K562 (cell line): ENCODE results near the gene HTRA3. TPM values are rescaled to one million over a fixed set of nuclear protein-coding genes. Genes with fewer than 3 reads are reported as not detected.

Experiments used
- ATAC-seq: fragments of 200-7000 bp; cut with Tn5 transposase; 3 replicates; pipeline ENCODE4 v1.9.1; 2020; ENCODE audit warnings: moderate library complexity
- BruUV-seq: library from RNA; stranded (reverse); fragments of 400-500 nt; replicated peaks from 2 replicates; lab custom pipeline; 2021; lab: Mats Ljungman, UMichigan
- CTCF ChIA-PET: fragments of 300-600 bp; formaldehyde crosslinking; extraction: SDS; loops from one replicate; lab custom pipeline; 2021; ENCODE audit warnings: low intra/inter-chr PET ratio; lab: Yijun Ruan, JAX
- POLR2A ChIA-PET: fragments of 300-600, 350-650 bp; sonication (Branson Sonifier 250); formaldehyde crosslinking; extraction: SDS; loops from one replicate; lab custom pipeline; 2021; ENCODE audit warnings: antibody characterized with exemption, inconsistent platforms; lab: Yijun Ruan, JAX
- DNase-seq, 4 experiments: peaks; one replicate each; pipeline versions ENCODE4 v3.0.0 to v3.0.0-alpha.2; 2011 to 2018; ENCODE audit warnings: low spot score in 3 of 4, mixed read lengths in 3 of 4; ENCODE audit errors: extremely low read depth in 1 of 4
- FAIRE-seq: peaks from 2 replicates; lab custom pipeline; 2011; peaks lifted over from hg19 to GRCh38; lab: Jason Lieb, UNC
- H2AFZ ChIP-seq: 2 replicates; pipeline ENCODE4 v1.6.0; 2011; ENCODE audit warnings: low read depth, low read length, control low read depth, inconsistent platforms
- H3K27ac ChIP-seq: fragments of 200-600 bp; 3 replicates; pipeline ENCODE4 v1.8.0; 2011; ENCODE audit warnings: low read depth, mild to moderate bottlenecking, control low read depth, inconsistent platforms, low read length, moderate library complexity, mixed read lengths; ENCODE audit errors: extremely low read depth
- H3K27me3 ChIP-seq, 2 experiments: fragments of 300-600 bp in 1 of 2; 2 replicates in 1 of 2; 3 replicates in 1 of 2; pipeline versions ENCODE4 v1.6.0 to v1.8.0; 2011; ENCODE audit warnings: inconsistent platforms in 2 of 2, low read length in 2 of 2, mild to moderate bottlenecking in 1 of 2, mixed read lengths in 1 of 2, moderate library complexity in 1 of 2; ENCODE audit not compliant: control insufficient read depth in 2 of 2, insufficient read depth in 2 of 2
- H3K36me3 ChIP-seq: fragments of 300-600 bp; 3 replicates; pipeline ENCODE4 v1.8.0; 2011; ENCODE audit warnings: mild to moderate bottlenecking, low read length, inconsistent platforms; ENCODE audit not compliant: control insufficient read depth, insufficient read depth
- H3K4me1 ChIP-seq, 2 experiments: fragments of 200-600 bp in 1 of 2; replicated peaks in 1 of 2; 2 replicates in 1 of 2; 3 replicates in 1 of 2; pipeline versions ENCODE4 v1.5.1 to v1.8.0; 2011; ENCODE audit warnings: inconsistent platforms in 2 of 2, low read length in 2 of 2, mild to moderate bottlenecking in 1 of 2, mixed read lengths in 1 of 2, moderate library complexity in 1 of 2; ENCODE audit not compliant: control insufficient read depth in 2 of 2, insufficient read depth in 2 of 2
- H3K4me2 ChIP-seq: 2 replicates; pipeline ENCODE4 v1.6.1; 2011; ENCODE audit warnings: low read length, control low read depth, inconsistent platforms, mixed read lengths; ENCODE audit not compliant: insufficient read depth
- H3K4me3 ChIP-seq: fragments of 200-600 bp; sonication (generic), shearing (Covaris generic); 2 replicates; pipeline ENCODE4 v1.5.1; 2016; ENCODE audit warnings: control low read depth, inconsistent platforms
- H3K79me2 ChIP-seq: fragments of 200-600 bp; 3 replicates; pipeline ENCODE4 v1.8.0; 2011; ENCODE audit warnings: low read length, inconsistent platforms; ENCODE audit not compliant: control insufficient read depth, insufficient read depth
- H3K9ac ChIP-seq, 2 experiments: 2 replicates each; pipeline versions ENCODE4 v1.6.0 to v1.6.1; 2011; ENCODE audit warnings: low read depth in 2 of 2, low read length in 2 of 2, control low read depth in 1 of 2, inconsistent platforms in 1 of 2, mild to moderate bottlenecking in 1 of 2, mixed read lengths in 1 of 2; ENCODE audit not compliant: insufficient read depth in 1 of 2
- H3K9me1 ChIP-seq: one replicate; pipeline ENCODE4 v1.6.0; 2011; ENCODE audit warnings: inconsistent platforms, mild to moderate bottlenecking, low read length, moderate library complexity; ENCODE audit not compliant: control insufficient read depth, insufficient read depth
- H3K9me3 ChIP-seq: replicated peaks from 2 replicates; pipeline ENCODE4 v1.5.1; 2011; ENCODE audit warnings: low read depth, low read length, inconsistent platforms; ENCODE audit not compliant: control insufficient read depth, insufficient read depth
- H4K20me1 ChIP-seq: replicated peaks from 2 replicates; pipeline ENCODE4 v1.6.1; 2011; ENCODE audit warnings: low read length, inconsistent platforms, mixed read lengths; ENCODE audit not compliant: control insufficient read depth, insufficient read depth
- NFIC ChIP-seq: fragments of 450-650 bp; IDR thresholded peaks from 2 replicates; pipeline ENCODE4 v1.6.1; 2017; ENCODE audit warnings: mild to moderate bottlenecking, inconsistent platforms
- ZNF384 ChIP-seq: IDR thresholded peaks from 2 replicates; pipeline ENCODE4 v1.6.1; 2012; ENCODE audit warnings: low read depth, low read length, improper control_type of control experiment
- WGBS: fragments of 100-300 bp; shearing (Covaris generic); methylation state at CpG from one replicate; pipeline ENCODE4 v1.1.6; 2016; ENCODE audit warnings: low coverage, mixed read lengths; ENCODE audit not compliant: insufficient coverage; ENCODE audit errors: missing lambda C conversion rate; 5-methylcytosine and 5-hydroxymethylcytosine counted together
- in situ Hi-C: fragments of 300-500 bp; cut with MboI; formaldehyde crosslinking; loops from 4 replicates; pipeline ENCODE4 v1.15.0; 2018; ENCODE audit warnings: inconsistent platforms, mixed read lengths
- intact Hi-C: fragments of 100-400 bp; cut with micrococcal nuclease; formaldehyde crosslinking; loops from 2 replicates; pipeline ENCODE4 v1.14.2; 2022
- polyA plus RNA-seq, 8 experiments: library from polyadenylated mRNA; depleted of rRNA in 4 of 8; stranded (reverse) in 5 of 8; unstranded in 3 of 8; fragments of >200 nt; fragmentation: Nextera tagmentation in 2 of 8; fragmentation: Illumina TruSeq in 1 of 8; extraction: Ambion mirVana in 2 of 8; extraction: Trizol in 1 of 8; gene quantifications; 2 replicates each; pipeline versions ENCODE4 v1.2.1 to v1.2.3, GENCODE V29; 2011 to 2014; ENCODE audit warnings: inconsistent platforms in 1 of 8, missing spikeins in 1 of 8
- total RNA-seq, 7 experiments: library from RNA; depleted of rRNA in 6 of 7; stranded (reverse); fragments of >200 nt in 6 of 7; fragmentation: Illumina TruSeq in 2 of 7; extraction: Trizol in 2 of 7; gene quantifications; 2 replicates each; pipeline versions ENCODE4 v1.2.1 to v1.2.3, GENCODE V29; 2011 to 2021; ENCODE audit warnings: low replicate concordance in 1 of 7
- TF ChIP-seq, protein P1 (sequence below), 2 experiments: fragments of 450-650 bp in 1 of 2; IDR thresholded peaks; 2 replicates each; pipeline ENCODE4 v1.6.1; 2011 to 2017; ENCODE audit warnings: low read depth in 2 of 2, antibody characterized with exemption in 1 of 2, borderline replicate concordance in 1 of 2, low read length in 1 of 2, mild to moderate bottlenecking in 1 of 2, mixed read lengths in 1 of 2; ENCODE audit not compliant: control insufficient read depth in 1 of 2

The HTRA3 gene
- total and polyA plus RNA-seq, 9 of the 15 experiments (the other 6 are each of a cell fraction or from before 2014, with no cell fraction given), result 0.04 TPM; not detected in 8

GRCh38 chr4:8261851-8262535 lies 7.6 kb upstream of the HTRA3 start (continued):
- TF ChIP-seq, protein P1, sequence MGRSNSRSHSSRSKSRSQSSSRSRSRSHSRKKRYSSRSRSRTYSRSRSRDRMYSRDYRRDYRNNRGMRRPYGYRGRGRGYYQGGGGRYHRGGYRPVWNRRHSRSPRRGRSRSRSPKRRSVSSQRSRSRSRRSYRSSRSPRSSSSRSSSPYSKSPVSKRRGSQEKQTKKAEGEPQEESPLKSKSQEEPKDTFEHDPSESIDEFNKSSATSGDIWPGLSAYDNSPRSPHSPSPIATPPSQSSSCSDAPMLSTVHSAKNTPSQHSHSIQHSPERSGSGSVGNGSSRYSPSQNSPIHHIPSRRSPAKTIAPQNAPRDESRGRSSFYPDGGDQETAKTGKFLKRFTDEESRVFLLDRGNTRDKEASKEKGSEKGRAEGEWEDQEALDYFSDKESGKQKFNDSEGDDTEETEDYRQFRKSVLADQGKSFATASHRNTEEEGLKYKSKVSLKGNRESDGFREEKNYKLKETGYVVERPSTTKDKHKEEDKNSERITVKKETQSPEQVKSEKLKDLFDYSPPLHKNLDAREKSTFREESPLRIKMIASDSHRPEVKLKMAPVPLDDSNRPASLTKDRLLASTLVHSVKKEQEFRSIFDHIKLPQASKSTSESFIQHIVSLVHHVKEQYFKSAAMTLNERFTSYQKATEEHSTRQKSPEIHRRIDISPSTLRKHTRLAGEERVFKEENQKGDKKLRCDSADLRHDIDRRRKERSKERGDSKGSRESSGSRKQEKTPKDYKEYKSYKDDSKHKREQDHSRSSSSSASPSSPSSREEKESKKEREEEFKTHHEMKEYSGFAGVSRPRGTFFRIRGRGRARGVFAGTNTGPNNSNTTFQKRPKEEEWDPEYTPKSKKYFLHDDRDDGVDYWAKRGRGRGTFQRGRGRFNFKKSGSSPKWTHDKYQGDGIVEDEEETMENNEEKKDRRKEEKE (IDR thresholded peaks at IDR 0.05; ENCODE audit: borderline replicate concordance in 1 of 2, control insufficient read depth in 1 of 2, low read depth in 2 of 2, low read length in 1 of 2), result no peak

DNA sequence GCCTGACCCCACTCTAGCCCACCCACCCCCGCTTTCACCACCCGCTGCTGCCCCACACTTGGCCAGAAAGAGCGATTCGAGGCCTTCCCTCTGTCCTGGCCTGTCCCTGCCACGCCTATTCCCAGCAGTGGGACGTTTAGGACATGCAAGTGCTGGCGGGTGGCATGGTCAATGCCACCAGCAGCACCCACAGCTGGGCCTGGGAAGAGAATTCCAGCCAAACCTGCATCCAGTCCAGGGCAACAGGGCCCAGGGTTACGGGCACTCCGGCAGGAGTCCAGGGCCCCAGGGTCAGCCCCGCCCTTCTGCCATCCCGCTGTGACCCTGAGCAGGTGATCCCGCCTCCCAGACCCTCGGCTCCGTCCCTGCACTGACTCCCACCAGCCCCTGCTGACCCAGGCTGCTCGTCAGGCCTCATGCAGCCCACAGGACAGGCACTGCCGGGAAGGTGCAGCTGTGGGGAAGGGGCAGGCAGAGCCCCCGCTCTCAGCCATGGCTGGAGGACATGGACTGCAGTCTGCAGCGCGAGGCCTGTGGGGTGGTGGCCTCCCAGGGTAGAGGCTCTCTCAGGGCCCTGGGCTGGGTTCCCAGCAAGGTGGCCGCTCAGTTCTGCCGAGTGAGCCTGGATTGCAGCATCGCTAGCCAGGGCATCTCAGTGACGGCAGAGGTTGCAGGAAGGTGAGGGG lies 6.8 kb upstream of the HTRA3 start:
- H2AFZ ChIP-seq, result no peak overlapping the region
- BruUV-seq, result no TSS peak
- ChIA-PET CTCF (no interaction called here), POLR2A (no interaction called here)
- peaks cover 5% of the 10 kb centered on the region; the same call in 1 of the 2 replicates for H4K20me1 ChIP-seq
- H3K9me3 ChIP-seq, result no peaks in the 10 kb centered on the region
- intact Hi-C loops, result no loop called here
- H3K4me3 ChIP-seq, result no peak overlapping the region
- no peak overlapping the region for H3K4me2 ChIP-seq
- H3K4me1 ChIP-seq, result peaks cover 0 to 35% of the 10 kb centered on the region in 2 experiments; a peak in 4 of 5 replicates
- 21% methylated on average over 22 of the region's 23 CpGs for WGBS
- H3K27me3 ChIP-seq, result peaks cover 2 to 17% of the 10 kb centered on the region in 2 experiments; a peak in 3 of 5 replicates
- H3K79me2 ChIP-seq, result no peaks in the 10 kb centered on the region
- no peak for TF ChIP-seq ZNF384
- peak; percentile 29; the same call in 1 of the 2 replicates for TF ChIP-seq NFIC
- H3K27ac ChIP-seq, result no peak overlapping the region
- H3K9ac ChIP-seq, result no peak overlapping the region
- ATAC-seq (no peak), DNase-seq (no peak), FAIRE-seq (no peak)
- H3K36me3 ChIP-seq, result no peaks in the 10 kb centered on the region
- in situ Hi-C loops, result no loop called here
- H3K9me1 ChIP-seq, result peaks cover 4% of the 10 kb centered on the region
